HL-60 (cell line): ENCODE measurements around the gene RBM43.

Experiments
- DNase-seq, 2 experiments: peaks; one replicate each; pipeline ENCODE4 v3.0.0-alpha.2; 2010 to 2020; ENCODE audit warnings: low read depth in 1 of 2, low spot score in 1 of 2
- H3K27ac ChIP-seq: fragments of 250-450 bp; sonication (Bioruptor Pico); replicated peaks from 2 replicates; pipeline ENCODE4 v1.5.1; 2020; ENCODE audit warnings: mild to moderate bottlenecking, moderate library complexity
- H3K27me3 ChIP-seq: fragments of 250-450 bp; sonication (Bioruptor Pico); 2 replicates; pipeline ENCODE4 v1.5.1; 2021; ENCODE audit warnings: mild to moderate bottlenecking, moderate library complexity; ENCODE audit not compliant: insufficient read depth, poor library complexity, severe bottlenecking
- H3K4me3 ChIP-seq: replicated peaks from 2 replicates; pipeline ENCODE4 v1.5.1; 2011; ENCODE audit warnings: mild to moderate bottlenecking, control low read depth, low read length; ENCODE audit not compliant: insufficient read depth
- GABPA ChIP-seq: IDR thresholded peaks from 2 replicates; pipeline ENCODE4 v1.6.1; 2012; ENCODE audit warnings: low read depth
- POLR2AphosphoS5 ChIP-seq: IDR thresholded peaks from 2 replicates; pipeline ENCODE4 v1.6.1; 2012; ENCODE audit warnings: low read depth
- REST ChIP-seq: IDR thresholded peaks from 2 replicates; pipeline ENCODE4 v1.6.1; 2012; ENCODE audit warnings: low read depth; ENCODE audit not compliant: insufficient replicate concordance
- SPI1 ChIP-seq: IDR thresholded peaks from 2 replicates; pipeline ENCODE4 v1.6.1; 2012; ENCODE audit warnings: low read depth, mild to moderate bottlenecking, borderline replicate concordance
- TF ChIP-seq, protein P1 (sequence below): IDR thresholded peaks from one replicate; pipeline ENCODE4 v1.5.1; 2011; ENCODE audit warnings: low read length, control low read depth, inconsistent platforms; ENCODE audit not compliant: insufficient read depth

The RBM43 gene

DNA sequence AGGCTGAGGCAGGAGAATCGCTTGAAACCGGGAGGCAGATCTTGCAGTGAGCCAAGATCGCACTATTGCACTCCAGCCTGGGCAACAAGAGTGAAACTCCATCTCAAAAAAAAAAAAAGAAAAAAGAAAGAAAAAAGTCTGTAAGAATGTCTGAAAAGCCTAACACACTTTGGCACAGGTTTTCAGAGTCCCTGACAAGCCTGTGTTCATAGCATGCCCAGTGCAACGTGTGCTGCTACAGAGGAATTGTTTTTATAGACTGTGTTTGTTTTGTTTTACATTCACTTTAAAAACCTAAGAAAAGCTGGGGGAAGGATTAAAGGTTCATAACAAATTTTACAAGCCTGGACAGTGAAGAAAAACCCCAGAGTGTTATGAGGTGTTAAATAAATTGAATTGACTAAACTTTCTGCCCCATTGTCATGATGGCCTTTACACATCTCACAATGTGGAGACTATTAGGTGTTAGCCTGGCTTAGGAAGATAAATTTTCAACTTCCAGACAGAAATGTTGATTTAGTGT, 55.2 kb downstream of the RBM43 start:
- TF ChIP-seq SPI1 (no peak), GABPA (no peak), REST (no peak), POLR2AphosphoS5 (no peak)
- TF ChIP-seq, protein P1, sequence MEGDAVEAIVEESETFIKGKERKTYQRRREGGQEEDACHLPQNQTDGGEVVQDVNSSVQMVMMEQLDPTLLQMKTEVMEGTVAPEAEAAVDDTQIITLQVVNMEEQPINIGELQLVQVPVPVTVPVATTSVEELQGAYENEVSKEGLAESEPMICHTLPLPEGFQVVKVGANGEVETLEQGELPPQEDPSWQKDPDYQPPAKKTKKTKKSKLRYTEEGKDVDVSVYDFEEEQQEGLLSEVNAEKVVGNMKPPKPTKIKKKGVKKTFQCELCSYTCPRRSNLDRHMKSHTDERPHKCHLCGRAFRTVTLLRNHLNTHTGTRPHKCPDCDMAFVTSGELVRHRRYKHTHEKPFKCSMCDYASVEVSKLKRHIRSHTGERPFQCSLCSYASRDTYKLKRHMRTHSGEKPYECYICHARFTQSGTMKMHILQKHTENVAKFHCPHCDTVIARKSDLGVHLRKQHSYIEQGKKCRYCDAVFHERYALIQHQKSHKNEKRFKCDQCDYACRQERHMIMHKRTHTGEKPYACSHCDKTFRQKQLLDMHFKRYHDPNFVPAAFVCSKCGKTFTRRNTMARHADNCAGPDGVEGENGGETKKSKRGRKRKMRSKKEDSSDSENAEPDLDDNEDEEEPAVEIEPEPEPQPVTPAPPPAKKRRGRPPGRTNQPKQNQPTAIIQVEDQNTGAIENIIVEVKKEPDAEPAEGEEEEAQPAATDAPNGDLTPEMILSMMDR = no peak
- Histone ChIP-seq H3K27ac (no peak overlapping the region), H3K27me3 (no peaks in the 10 kb centered on the region), H3K4me3 (no peak overlapping the region)
- DNase-seq = no peak

GRCh38 chr2:151205571-151205970, 56.1 kb downstream of the RBM43 start:
- H3K27ac ChIP-seq = no peak overlapping the region
- H3K27me3 ChIP-seq = no peaks in the 10 kb centered on the region
- no peak for DNase-seq
- TF ChIP-seq REST (no peak), SPI1 (no peak), POLR2AphosphoS5 (no peak), GABPA (no peak)
- TF ChIP-seq, protein P1 = no peak
- H3K4me3 ChIP-seq = no peak overlapping the region

DNA sequence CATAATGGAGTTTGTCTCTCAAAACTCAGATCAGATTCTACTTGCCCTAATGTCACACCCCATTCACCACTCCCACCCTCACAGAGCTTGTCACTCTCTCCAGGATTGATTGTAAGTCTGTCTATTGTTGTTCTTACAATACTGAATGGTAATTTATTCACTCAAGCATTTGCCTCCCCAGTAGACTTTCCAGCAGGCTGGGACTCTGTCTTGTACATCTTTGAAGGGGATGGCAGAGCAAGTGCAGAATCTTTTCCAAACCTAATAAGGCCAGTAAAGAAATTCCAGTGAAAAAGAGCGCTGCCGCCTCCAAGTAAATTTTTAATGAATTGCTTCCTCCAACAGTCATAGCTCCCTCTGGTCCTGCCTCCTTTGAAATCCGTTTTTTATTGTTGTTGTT, 56.9 kb downstream of the RBM43 start:
- H3K27ac ChIP-seq = no peak overlapping the region
- no peaks in the 10 kb centered on the region for H3K27me3 ChIP-seq
- TF ChIP-seq POLR2AphosphoS5 = no peak
- no peak for DNase-seq
- no peak overlapping the region for H3K4me3 ChIP-seq

DNA sequence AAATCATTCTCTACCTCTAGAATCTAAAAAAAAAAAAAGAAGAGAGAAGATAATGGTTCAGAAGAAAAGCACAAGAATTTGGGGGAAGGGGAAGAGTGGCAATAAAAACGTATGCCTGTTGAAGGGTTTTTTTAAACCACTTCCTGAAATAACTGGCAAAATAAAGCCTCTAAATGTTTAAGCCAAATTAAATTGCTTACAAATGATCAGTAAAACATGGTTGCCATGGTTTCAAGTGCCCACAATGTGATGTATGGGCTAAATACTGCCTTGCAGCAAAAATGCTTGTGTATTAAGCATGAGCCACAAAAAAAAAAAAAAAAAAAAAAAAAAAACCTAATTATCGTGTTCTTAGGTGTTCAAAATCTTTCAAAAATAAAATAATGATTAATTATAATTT, 60.8 kb downstream of the RBM43 start:
- DNase-seq = no peak
- Histone ChIP-seq H3K27ac (no peak overlapping the region), H3K4me3 (no peak overlapping the region)

More for the DNA sequence above, 60.8 kb downstream of the RBM43 start:
- TF ChIP-seq GABPA (no peak), SPI1 (no peak), POLR2AphosphoS5 (no peak), REST (no peak)
- TF ChIP-seq, protein P1 = no peak
- H3K27me3 ChIP-seq = no peaks in the 10 kb centered on the region
